NCI-H1048 (cell line): Measurements from ENCODE around the gene CNFN.
"Not testable (repeated sequence)": the region's sequence is repeated elsewhere in the genome, so short reads cannot be mapped to it uniquely, and the experiment has no call there.

Experiments
- DNase-seq: peaks from one replicate; lab custom pipeline; 2025; lab: John Stamatoyannopoulos, UW

CNFN gene

GRCh38 chr19:42351079-42351735 lies 38.9 kb downstream of the CNFN start:
- no peak for DNase-seq

GRCh38 chr19:42350417-42350816 lies 39.7 kb downstream of the CNFN start:
- DNase-seq: no peak

- DNase-seq: no peak
Measured at GRCh38 chr19:42349378-42350107, 40.6 kb downstream of the CNFN start.

- no peak for DNase-seq
Measured at GRCh38 chr19:42348211-42348610, 41.9 kb downstream of the CNFN start.

GRCh38 chr19:42345191-42345812 lies 44.8 kb downstream of the CNFN start:
- DNase-seq: no peak

- no peak for DNase-seq
Measured at GRCh38 chr19:42344336-42344893, 45.7 kb downstream of the CNFN start.

GRCh38 chr19:42343344-42344110 lies 46.6 kb downstream of the CNFN start:
- no peak for DNase-seq

GRCh38 chr19:42339922-42340321 lies 50.2 kb downstream of the CNFN start:
- DNase-seq: not testable (repeated sequence)

GRCh38 chr19:42339126-42339860 lies 50.8 kb downstream of the CNFN start:
- DNase-seq: not testable (repeated sequence)
